Stimulated activated CD8-positive, alpha-beta memory T cell treated with anti-CD3 and anti-CD28 coated beads, Interleukin-15, amount 100 ng/mL, for 4 hours (primary cell): ENCODE results near the gene COL5A1.

Experiments used
- DNase-seq, 2 donors: peaks; one replicate each; pipeline ENCODE4 v3.0.0-alpha.2; 2020; ENCODE audit warnings: low read depth in 2 of 2

The COL5A1 gene

DNA sequence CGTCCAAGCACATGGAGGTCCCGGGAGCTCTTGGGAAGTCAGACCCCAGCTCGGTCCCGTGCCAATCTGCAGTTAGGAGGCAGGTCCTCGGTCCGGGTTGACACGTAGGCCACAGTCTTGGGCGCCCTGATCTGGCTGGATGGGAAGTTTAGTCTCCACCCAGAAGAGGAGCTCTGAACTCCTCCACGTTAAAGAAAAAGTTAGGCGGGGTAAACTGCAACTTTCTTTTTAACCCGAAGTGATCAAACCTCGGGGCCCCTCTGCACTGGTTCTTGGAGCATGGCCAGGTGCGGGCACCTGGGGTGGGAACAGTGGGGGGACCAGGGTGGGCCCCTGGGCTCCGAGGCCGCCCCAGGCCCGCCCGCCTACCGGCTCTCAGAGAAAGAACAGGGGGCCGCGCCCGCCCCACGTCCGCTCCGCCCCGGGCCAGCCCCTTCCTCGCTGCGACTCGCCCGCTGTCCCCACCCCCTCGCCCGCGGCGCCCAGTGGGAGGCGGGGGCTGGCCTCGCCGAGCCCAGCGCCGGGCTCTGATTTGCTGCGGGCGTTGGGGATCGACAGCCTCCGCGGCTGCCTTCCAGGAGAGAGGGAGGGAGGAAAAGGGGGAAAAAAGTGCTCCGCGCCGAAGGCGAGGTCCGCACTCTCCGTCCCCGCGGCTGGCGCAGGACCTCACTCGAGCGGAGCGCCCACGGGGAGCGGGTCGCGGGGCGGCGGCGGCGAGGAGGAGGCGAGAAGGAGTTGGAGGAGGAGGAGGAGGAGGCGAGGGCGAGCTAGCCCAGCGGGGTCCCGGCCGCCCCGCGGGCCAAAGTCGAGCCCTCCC is at the start of gene COL5A1:
Gene COL5A1 (plus strand): TSS at position 631 of the 817 bp plus-strand sequence. CDS start 385 bp downstream, outside the sequence.
- DNase-seq, result peak; percentile 4 to 11

DNA sequence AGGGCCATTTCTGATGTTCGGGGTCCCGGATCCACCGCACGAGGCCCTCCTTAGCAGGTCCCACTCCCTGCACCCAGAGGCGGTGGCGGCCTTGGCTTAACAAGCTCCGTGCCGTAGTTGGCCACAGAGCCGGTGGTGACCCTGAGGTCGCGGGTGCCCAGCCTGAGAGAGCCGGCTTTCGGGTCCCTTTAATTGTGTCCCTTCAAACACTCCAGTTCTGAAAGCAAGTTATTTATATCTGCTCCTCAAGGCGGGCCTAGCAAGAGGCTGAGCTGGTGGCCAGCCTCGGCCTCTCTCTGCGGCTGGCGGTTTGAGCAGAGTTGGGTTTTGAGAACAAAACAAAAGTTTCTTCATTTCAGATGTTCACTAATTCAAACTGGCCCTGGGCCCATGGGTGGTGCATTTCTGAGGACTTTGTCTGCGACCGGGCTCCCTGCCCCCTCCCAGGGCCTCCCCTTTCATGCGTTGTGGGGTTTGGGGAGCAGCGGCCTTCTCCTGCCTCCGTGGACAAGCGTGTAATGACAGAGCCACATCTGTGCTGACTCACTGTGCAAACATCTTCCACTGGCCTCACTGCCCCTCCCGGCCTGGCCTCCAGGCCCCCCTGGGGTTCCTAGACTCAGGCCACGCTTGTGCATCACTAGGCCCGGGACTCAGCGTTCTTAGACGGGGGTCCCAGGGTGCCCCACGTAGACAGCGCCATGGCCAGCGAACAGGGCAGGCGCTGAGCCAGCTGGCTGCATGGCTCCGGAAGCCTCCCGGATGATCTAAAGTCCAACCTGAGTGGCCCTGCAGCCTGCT is 49.4 kb upstream of the COL5A1 start:
- DNase-seq, result no peak

DNA sequence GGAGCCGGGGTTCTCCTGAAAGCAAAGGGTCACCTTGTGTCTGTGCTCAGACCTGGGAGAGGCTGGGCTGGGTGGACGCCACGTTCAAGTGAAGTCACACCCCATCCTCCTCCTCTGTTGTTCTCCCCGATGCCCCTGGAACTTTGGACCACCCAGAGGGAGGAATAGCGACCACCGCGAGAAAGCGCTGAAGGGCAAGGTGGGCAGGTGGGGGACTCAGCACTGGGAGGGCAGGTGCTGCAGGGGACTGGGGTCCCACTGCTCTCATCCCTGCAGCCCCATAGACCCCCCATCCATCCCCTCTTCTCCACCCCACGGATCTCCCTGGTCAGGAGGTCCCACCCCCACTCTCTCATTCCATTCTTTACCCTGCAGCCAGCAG is 48.8 kb upstream of the COL5A1 start:
- DNase-seq, result no peak

DNA sequence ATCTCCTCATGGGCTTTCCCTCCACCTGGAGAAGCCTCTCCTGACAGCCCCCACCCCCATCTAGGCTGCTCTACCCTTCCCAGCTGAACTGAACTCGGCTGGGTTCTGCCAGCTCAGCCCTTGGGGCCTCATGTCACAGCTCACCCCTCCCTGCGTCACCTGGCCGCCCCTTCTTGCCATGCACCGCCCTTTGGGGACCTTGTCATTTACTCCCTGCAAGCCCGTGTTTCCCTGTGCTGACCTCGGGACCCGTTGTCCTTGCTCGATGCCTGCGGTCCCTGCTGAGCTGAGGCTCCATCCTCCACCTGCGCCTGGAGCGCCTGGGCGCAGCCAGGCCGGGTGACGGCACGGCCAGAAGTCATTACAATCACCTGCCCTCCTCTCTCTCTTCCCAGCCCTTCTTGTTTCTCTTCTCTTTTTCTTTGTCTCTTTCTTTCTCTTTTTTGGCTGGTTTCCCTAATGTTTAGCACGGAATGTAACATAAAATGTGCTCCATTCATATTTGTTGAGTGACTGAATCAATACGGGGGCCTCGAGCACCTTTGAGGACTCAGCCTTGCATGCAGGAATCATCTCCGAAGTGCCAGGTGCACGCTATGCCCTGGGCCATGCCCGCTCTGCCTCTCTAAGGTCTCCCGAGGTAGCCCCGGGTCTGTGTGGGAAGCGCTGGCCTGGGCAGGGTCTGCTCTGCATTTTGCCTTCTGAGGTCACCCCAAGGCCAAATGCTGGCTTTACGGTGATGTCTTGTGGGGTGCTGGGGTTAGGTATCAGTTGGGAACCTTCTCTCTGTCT is 48.1 kb upstream of the COL5A1 start:
- no peak for DNase-seq

DNA sequence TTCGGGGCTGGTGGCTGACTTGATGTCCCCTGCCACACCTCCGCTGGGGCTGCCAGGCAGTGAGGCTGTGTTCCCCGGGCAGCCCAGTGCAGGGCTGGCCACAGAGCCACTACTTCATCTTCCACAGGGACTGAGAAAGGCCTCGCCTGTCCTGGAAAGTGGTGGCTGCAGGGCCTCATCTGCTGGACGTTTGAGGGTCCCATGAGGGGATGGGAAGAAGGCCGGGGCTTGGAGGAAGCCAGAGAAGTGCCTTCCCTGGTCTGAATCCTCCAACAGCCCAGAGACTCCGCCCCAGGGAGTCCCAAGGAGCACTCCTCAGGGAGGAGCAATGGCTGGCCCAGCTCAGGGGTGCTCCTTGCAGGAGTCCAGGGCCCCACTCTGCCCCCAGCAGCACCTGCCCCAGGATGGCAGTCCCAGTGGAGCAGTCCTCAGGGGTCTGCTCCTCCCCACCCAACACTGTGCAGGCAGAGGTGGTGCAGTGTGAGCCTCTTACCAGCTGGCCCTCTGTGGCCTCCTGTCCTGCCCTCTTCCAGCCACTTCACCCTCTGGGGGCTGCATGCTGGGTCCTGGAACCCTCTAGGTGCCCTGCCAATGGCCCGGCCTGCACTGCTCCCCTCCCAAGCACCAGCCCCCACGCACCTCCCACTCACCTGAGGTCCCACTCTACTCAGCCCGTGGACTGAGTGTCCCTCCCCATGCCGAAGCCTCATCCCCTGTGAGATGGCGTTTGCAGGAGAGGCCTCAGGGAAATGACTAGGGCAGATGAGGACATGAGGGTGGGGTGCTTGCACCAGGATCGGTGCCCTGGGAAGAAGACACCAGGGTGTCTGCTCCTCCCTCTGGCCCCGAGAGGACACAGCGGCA is 47.3 kb upstream of the COL5A1 start:
- no peak for DNase-seq

DNA sequence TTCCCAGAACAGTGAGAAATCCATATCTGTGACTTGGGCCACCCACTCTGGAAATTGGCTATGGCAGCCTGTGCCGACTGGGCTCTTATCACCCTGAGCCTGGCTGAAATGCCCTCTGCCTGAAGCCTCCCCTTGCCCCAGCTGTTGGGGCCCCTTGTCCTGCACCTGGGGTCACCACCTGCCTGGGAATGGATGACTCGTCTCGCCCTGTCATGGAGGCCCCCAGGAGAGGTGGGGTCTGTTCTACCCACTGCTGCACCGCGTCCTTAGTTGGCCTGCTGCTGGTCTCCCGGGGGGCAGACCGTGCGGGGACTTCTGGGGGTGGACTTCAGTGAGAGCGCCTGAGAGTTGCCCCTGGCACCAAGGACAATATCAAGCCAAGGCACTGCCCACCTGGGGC is 46.6 kb upstream of the COL5A1 start:
- DNase-seq, result no peak

DNA sequence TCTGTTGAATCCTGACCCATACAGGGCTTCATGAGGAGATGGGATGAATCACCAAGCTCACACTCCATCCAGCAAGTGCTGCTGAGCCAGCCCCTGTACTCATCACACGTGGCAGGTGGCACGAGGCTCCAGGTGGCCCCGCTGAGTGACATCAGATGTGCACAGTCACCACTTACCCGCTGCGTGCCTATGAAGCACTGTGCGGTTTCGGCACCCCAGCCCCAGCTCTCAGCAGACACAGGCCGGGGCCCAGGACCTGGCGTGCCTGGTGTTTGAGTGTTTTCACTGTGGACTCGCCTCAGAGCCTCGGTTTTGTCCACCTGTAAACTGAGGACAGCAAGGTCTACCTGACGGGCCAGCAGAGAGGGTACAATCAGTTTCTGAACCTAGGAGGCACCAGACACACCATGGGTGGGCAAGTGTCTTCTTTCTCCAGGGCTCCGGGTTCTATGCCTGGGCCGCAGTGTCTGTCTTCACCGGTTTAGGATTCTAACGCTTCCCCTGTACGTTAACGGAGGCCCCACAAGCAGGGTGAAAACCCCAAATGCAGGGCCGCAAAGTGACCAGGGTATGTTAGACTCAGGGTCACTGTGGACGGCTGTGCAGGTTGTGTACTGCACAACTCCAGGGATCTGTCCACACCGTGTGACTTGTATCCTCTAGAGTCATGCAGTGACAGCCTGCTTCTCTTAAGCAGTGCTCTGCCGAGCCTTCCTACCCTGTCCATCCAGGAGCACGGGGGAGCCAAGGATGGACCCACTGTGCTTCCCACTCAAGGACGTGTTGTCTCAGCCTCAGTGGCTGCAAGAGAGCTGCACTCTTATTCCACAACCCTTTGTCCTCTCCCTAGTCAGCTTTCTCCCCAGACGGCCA is 44.3 kb upstream of the COL5A1 start:
- no peak for DNase-seq

DNA sequence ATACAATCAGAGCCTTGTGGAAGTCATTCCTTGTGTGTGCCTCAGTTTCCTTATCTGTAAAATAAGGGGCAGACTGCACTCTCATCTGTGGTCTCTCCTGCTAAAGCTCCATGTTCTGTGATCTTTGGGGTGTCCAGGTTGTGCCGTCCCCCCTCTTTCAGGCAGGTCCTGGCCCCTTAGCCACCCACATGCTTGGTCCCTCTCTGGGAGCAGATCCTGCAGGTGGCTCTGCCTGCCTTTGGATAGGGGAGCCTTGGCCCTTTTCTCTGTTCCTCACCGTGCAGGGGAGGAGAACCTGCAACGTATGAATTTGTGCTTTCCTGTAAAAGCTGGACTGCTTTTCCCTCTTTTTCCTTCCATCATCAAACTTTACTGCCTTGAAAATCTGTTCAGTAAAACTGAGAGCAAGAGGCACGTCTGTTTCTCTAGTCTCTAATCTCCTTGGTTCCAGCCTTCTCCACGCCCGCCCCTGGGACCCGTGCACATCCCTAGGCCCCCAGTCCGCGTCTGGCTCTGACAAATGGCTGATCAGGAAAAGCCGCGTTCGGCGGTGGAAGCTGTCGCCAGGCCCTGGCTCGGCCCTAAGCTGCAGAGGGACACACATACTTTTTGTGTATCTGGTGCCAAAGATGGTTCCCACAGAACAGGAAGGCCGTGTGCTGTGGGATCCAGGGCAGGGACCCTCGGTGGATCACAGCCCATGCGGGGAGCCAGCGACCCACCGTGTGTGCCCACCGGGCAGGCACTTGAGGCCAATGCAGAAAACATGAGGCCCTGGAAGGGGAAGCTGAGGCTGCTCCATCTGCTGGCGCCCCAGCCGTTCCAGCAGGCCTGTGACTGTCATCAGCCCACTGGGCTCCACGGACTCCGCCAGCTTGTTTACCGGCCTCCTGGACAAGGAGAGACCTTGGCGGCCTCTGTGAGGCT is 43.4 kb upstream of the COL5A1 start:
- no peak for DNase-seq

DNA sequence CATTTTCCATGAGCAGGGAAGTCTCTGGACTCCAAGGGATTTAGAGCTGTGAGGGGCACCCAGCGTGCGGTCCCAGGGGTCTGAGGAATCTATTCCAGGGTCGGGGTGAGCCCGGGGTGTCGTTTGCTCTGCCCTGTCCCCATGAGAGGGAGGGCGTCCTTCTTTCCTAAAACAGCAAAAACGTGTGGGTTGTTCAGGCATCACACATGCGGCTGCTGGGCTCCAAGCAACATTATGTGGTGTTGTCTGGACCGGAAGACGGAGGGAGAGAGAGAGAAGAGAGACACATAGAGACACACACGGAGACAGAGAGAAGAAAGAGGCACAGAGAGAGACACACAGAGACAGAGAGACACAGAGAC is 42.7 kb upstream of the COL5A1 start:
- no peak for DNase-seq

DNA sequence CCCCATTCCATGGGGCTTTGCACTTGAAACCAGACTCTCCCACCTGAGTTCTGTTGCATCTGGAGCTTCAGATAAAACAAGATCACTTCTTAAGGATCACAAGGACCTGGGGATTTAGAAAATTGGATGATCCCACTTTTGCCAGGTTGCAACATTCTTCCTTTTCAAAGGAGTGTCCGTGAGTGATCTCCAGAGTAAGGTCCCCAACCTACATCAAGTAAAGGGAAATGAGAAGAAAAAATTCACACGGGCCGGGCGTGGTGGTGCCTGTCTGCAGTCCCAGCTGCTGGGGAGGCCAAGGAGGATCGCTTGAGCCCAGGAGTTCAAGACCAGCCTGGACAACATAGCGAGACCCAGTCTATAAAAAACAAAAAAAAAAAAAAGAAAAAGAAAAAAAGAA is 41.2 kb upstream of the COL5A1 start:
- no peak for DNase-seq

DNA sequence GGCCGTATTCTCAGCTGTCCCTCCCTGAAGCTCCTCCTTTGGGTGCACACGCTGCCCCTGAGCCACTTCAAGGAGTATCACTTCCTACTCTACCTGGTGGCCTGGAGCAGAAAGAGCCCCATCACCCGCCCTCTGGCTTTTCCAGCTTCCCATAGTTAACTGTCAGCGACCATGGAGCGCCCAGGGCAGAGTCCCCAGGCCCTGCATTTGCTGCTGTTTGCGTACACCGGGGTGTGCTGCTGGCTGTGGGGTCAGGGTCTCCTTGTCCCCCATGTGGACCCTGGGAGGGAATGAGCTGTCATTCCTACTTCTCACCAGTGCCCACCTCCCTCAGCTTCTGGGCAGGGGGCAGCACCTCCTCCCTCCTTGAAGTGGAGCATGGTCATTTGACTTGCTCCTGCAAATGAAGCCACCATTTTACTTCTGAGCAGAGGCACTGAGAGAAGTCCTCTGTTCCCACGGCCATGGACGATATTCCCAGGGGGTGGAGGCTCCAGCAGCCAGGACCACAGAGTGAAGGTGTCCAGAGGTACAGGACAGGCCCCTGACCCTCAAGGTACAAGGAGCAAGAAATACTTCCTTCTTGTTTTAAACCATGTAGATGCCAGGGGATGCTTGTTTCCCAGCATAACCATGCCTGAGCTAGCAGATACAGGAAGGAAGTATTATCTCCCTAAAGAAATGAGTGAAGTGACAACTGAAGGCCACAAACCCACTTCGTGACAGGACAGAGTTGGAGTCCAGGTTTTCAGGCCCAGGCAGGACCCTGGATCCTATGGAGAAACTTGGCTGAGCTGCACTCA is 40.6 kb upstream of the COL5A1 start:
- no peak for DNase-seq

DNA sequence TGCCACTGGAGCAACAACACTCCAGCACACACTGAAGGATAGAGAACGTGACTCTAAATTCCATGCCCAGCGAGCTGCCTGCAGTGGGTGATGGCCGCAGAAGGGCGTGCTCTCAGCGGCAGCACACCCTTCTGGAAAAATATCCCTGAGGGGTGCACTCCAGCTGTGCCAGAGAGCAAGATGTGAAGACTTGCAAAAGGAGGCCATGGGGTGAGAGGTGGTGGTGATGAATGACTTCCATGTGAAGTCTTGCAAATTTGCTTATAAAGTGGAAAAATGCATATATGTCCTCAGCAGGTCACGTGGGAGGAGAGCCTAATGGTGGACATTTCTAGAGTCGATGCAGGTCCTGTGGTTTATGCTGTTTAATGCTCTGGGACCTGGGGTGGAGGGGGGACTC is 39.8 kb upstream of the COL5A1 start:
- no peak for DNase-seq

DNA sequence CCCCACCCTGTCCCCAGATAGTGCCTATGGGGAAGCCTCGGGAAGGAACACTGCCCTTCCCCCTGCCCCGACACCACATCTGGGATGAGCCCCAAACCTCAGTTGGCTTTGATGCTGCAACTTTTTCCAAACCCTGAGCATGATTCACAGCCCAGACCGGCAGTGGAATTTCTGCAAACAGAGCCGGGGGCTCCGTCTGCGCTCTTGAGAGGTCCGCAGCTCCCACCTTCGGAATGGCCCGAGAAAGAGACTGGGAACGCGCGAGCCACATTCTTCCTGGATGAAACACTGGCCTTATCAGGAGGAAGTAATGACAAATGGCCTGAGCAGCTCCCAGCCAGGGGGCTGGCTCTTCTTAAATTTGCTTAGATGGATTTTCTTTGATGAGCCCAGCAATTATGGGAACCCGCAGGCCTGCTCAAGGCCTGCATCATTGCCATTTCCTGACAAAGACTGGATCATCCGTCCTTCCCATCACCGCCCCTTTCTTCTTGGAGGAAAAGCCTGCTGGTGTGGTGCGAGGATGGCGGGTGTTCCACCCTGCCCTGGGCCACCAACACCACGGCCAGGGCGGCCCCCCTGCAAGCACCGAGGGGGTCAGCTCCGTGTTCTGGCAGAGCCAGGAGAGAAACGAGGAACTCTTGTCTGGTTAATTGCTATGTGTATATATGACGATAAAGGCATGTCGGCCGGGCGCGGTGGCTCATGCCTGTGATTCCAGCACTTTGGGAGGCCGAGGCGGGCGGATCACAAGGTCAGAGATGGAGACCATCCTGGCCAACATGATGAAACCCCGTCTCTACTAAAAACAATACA is 38.8 kb upstream of the COL5A1 start:
- DNase-seq, result no peak

DNA sequence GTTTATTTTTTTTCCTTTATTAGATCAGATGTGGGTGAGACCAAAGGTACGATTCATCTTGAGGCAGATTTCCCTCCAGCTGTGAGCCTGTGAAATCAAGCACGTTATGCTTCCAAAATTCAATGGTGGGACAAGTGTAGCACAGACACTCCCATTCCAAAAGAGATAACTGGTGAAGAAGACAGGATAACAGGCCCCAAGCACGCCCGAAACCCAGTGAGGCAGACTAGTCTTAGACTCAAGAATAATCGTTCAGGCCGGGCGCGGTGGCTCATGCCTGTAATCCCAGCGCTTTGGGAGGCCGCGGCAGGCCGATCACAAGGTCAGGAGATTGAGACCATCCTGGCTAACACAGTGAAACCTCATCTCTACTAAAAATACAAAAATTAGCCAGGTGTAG is 36.8 kb upstream of the COL5A1 start:
- no peak for DNase-seq

DNA sequence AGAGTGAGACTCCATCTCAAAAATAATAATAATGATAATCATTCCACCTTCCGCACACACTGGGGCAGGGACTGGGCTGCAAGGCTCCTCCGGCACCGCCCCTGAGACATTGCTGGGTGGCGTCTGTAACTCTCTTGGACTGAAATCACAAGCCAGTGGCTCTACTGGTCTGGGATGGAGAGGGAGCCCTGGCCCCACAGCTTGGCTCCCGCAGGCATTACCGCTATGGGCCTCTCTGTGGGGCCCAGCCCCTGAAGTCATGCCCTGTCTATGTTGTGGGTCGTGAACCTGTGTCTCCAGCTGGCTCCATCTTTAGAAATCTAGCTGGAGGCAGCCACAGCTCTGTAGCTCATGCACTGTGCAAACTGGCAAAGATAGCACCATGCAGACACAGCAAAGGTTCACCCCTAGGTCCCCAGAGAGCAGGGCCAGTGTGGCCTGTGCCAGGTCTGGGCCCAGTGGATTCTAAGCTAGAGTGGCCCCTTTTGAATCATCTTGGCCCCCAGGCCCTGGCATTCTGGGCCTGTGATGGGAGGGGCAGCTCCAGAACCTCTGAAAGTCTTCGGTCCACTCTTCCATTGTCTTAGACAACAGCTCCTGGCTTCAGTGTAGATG is 36.1 kb upstream of the COL5A1 start:
- DNase-seq, result no peak

DNA sequence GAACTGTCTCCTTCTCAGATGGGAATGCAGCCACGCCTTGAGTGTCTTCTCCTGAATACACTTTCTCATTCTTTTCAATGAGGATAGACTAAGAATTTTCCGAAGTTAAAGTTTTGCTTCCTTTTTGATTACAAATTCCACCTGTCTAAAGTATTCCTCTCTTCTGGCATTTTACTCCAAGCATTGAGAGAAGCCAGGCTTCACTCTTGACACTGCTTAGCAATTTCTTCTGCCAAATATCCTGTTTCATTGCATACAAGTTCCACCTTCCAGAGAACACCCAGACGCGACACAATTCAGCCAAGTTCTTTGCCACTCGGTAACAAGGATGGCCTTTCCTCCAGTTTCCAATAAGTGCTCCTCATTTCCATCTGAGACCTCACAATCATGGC is 35.6 kb upstream of the COL5A1 start:
- DNase-seq, result no peak
